ENCODE data around the gene RABEP1.

DNA sequence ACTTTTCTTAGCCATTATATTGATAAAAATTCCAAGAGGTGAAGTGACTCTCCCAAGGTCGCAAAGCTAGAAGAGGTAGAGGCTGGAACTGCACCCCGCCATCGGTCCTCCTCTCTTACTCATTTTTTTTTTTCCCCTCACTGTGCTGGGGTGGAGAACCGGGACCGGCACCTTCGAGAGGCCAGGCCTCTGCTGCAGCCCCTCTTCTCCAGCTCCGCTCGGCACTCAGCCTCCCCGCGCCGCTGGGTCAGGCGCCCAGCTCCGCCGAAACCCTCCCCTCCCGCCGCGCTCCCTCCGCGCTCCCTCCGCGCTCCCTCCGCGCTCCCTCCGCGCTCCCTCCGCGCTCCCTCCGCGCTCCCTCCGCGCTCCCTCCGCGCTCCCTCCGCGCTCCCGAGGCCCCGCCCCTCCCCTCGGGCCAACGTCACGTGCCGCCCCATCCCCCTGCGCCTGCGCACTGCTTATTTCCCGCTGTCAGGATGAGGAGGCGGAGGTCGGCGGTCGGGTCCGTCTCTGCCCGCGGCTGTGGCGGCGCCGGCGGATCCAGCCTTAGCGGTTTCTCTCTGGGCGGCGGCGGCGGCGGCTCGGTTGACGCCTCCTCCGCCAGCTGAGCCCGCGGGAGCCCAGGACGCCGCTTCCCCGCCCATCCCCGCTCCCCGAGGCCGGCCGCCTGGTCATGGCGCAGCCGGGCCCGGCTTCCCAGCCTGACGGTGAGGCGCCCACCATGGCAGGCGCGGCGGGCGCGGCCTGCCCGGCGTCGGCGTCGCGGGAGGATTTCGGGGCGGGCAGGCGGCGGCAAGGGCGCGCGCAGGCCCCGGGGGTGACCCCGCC is at the start of gene RABEP1:
- TF ChIP-seq CTCF (IDR thresholded peaks at IDR 0.05) (peak in 4 of 7 experiments; percentile 9 to 34 (median 19)), POLR2A (IDR thresholded peaks at IDR 0.05) (peak in 1 of 4 donors; percentile 42), EP300 (IDR thresholded peaks at IDR 0.05) (no peak), POLR2AphosphoS5 (IDR thresholded peaks at IDR 0.05) (peak; percentile 79 to 96 (median 95))
